ENCODE measurements around the gene MOGAT1. TPM values are rescaled to one million over a fixed set of nuclear protein-coding genes. Genes with fewer than 3 reads are reported as not detected.

The MOGAT1 gene
- total RNA-seq, 1 experiment from 2014 or later = not detected

DNA sequence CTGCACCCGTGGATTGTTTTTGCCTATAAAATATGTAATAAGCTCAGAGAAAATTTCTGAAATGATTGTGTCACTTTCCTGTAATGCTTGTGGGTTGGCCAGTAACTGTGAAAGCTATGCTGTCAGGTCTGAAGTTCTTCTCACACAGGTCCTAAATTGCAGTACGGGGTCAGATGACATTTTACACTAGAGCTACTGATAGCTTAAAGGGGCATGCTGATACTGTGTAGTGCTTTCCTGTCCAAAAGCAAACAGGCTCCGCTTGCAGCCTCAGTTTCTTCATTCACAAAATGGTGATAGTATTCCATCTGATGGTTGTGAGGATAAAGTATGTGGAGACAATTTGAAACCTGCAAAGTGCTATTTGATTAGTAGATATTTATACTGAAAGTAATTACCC is 8.0 kb upstream of the MOGAT1 start:
- H3K4me1 ChIP-seq (ENCODE audit: control insufficient read depth, insufficient read depth, low read length) = no peaks in the 10 kb centered on the region
- ChIA-PET CTCF (no interaction called here), POLR2A (no interaction called here)
- ATAC-seq = no peak
- intact Hi-C loops (cut with micrococcal nuclease; ENCODE audit: unreplicated experiment) = no loop called here
- H3K9me3 ChIP-seq (ENCODE audit: control insufficient read depth, insufficient read depth, low read depth, low read length) = no peaks in the 10 kb centered on the region
- in situ Hi-C loops (cut with HindIII; ENCODE audit: low pct_unique_long_range_greater_than_20kb, low sequenced_read_pairs) = no loop called here
- H3K4me3 ChIP-seq (ENCODE audit: low read depth in 2 of 2, low read length in 2 of 2) = no peak overlapping the region
- DNase-seq (ENCODE audit: low read depth, low spot score) = no peak
- H3K27me3 ChIP-seq (ENCODE audit: control insufficient read depth, insufficient read depth, low read length) = no peaks in the 10 kb centered on the region
- TF ChIP-seq, protein P1, sequence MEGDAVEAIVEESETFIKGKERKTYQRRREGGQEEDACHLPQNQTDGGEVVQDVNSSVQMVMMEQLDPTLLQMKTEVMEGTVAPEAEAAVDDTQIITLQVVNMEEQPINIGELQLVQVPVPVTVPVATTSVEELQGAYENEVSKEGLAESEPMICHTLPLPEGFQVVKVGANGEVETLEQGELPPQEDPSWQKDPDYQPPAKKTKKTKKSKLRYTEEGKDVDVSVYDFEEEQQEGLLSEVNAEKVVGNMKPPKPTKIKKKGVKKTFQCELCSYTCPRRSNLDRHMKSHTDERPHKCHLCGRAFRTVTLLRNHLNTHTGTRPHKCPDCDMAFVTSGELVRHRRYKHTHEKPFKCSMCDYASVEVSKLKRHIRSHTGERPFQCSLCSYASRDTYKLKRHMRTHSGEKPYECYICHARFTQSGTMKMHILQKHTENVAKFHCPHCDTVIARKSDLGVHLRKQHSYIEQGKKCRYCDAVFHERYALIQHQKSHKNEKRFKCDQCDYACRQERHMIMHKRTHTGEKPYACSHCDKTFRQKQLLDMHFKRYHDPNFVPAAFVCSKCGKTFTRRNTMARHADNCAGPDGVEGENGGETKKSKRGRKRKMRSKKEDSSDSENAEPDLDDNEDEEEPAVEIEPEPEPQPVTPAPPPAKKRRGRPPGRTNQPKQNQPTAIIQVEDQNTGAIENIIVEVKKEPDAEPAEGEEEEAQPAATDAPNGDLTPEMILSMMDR (IDR thresholded peaks at IDR 0.05) = no peak
- no peak for TF ChIP-seq SIN3A (IDR thresholded peaks at IDR 0.05; ENCODE audit: borderline replicate concordance, insufficient read depth, low read depth, low read length)
- TF ChIP-seq, protein P2, sequence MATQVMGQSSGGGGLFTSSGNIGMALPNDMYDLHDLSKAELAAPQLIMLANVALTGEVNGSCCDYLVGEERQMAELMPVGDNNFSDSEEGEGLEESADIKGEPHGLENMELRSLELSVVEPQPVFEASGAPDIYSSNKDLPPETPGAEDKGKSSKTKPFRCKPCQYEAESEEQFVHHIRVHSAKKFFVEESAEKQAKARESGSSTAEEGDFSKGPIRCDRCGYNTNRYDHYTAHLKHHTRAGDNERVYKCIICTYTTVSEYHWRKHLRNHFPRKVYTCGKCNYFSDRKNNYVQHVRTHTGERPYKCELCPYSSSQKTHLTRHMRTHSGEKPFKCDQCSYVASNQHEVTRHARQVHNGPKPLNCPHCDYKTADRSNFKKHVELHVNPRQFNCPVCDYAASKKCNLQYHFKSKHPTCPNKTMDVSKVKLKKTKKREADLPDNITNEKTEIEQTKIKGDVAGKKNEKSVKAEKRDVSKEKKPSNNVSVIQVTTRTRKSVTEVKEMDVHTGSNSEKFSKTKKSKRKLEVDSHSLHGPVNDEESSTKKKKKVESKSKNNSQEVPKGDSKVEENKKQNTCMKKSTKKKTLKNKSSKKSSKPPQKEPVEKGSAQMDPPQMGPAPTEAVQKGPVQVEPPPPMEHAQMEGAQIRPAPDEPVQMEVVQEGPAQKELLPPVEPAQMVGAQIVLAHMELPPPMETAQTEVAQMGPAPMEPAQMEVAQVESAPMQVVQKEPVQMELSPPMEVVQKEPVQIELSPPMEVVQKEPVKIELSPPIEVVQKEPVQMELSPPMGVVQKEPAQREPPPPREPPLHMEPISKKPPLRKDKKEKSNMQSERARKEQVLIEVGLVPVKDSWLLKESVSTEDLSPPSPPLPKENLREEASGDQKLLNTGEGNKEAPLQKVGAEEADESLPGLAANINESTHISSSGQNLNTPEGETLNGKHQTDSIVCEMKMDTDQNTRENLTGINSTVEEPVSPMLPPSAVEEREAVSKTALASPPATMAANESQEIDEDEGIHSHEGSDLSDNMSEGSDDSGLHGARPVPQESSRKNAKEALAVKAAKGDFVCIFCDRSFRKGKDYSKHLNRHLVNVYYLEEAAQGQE (IDR thresholded peaks at IDR 0.05; ENCODE audit: insufficient read depth in 1 of 2, low read depth in 2 of 2, low read length in 1 of 2) = no peak
- no peak for TF ChIP-seq TCF7L2 (IDR thresholded peaks at IDR 0.05; ENCODE audit: low read depth, low read length)
- no peak for TF ChIP-seq POLR2AphosphoS5 (IDR thresholded peaks at IDR 0.05; ENCODE audit: low read depth, low read length)
- BruUV-seq (replicated peaks) = no TSS peak
- no peaks in the 10 kb centered on the region for H3K36me3 ChIP-seq (ENCODE audit: control insufficient read depth, insufficient read depth, low read length)
- H3K27ac ChIP-seq (ENCODE audit: low read length) = no peak overlapping the region

DNA sequence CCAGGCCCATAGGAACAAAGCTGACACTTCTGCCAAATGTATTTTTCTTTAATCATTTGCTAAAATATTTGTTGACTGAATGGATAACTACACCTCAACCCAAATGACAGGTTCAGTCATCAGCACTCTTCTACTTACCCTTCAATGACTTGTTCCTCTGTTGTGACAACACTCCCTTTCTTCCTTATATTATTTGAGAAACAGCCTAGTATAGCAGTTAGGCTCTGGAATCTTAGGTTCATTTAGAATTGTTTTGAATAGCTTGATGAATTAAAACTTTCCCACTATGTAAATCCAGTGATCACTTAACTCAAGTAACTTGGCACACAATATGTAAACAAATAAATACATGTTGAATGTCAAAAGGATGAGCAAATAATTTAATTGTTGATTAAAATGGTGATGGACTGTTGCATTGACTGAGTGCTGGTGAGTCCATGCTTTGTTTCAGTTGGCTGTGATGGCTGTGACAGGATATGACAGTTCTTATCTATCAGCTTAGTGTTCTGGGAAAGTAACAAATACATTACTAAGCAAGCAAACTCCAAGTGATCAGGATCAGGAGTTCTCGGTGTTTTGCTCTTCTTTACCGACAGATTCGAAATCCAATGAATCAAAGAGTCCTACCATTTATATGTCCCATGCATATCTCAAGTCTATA is 2.8 kb upstream of the MOGAT1 start:
- no peaks in the 10 kb centered on the region for H3K27me3 ChIP-seq (ENCODE audit: control insufficient read depth, insufficient read depth, low read length)
- no peak overlapping the region for H3K4me3 ChIP-seq (ENCODE audit: low read depth in 2 of 2, low read length in 2 of 2)
- H3K9me3 ChIP-seq (ENCODE audit: control insufficient read depth, insufficient read depth, low read depth, low read length) = no peaks in the 10 kb centered on the region
- BruUV-seq (replicated peaks) = no TSS peak
- intact Hi-C loops (cut with micrococcal nuclease; ENCODE audit: unreplicated experiment) (no loop called here), in situ Hi-C loops (cut with HindIII; ENCODE audit: low pct_unique_long_range_greater_than_20kb, low sequenced_read_pairs) (no loop called here)
- CTCF ChIA-PET = no interaction called here
- no peak for ATAC-seq
- no peaks in the 10 kb centered on the region for H3K36me3 ChIP-seq (ENCODE audit: control insufficient read depth, insufficient read depth, low read length)
- TF ChIP-seq, protein P2 (IDR thresholded peaks at IDR 0.05; ENCODE audit: insufficient read depth in 1 of 2, low read depth in 2 of 2, low read length in 1 of 2) = no peak
- TF ChIP-seq SIN3A (IDR thresholded peaks at IDR 0.05; ENCODE audit: borderline replicate concordance, insufficient read depth, low read depth, low read length) (no peak), POLR2AphosphoS5 (IDR thresholded peaks at IDR 0.05; ENCODE audit: low read depth, low read length) (no peak), TCF7L2 (IDR thresholded peaks at IDR 0.05; ENCODE audit: low read depth, low read length) (no peak)
- TF ChIP-seq, protein P1 (IDR thresholded peaks at IDR 0.05) = no peak
- peaks cover 3% of the 10 kb centered on the region; the same call in 1 of the 2 replicates for H3K4me1 ChIP-seq (ENCODE audit: control insufficient read depth, insufficient read depth, low read length)
- no peak for DNase-seq (ENCODE audit: low read depth, low spot score)
- no peak overlapping the region for H3K27ac ChIP-seq (ENCODE audit: low read length)
- POLR2A ChIA-PET = no interaction called here
